HL-60 (cell line): ENCODE results near the gene IGFBP7.

Experiments used
- REST ChIP-seq: IDR thresholded peaks from 2 replicates; pipeline ENCODE4 v1.6.1; 2012; ENCODE audit warnings: low read depth; ENCODE audit not compliant: insufficient replicate concordance
- TF ChIP-seq, protein P1 (sequence below): IDR thresholded peaks from one replicate; pipeline ENCODE4 v1.5.1; 2011; ENCODE audit warnings: low read length, control low read depth, inconsistent platforms; ENCODE audit not compliant: insufficient read depth

- no peak for TF ChIP-seq REST
- TF ChIP-seq, protein P1, sequence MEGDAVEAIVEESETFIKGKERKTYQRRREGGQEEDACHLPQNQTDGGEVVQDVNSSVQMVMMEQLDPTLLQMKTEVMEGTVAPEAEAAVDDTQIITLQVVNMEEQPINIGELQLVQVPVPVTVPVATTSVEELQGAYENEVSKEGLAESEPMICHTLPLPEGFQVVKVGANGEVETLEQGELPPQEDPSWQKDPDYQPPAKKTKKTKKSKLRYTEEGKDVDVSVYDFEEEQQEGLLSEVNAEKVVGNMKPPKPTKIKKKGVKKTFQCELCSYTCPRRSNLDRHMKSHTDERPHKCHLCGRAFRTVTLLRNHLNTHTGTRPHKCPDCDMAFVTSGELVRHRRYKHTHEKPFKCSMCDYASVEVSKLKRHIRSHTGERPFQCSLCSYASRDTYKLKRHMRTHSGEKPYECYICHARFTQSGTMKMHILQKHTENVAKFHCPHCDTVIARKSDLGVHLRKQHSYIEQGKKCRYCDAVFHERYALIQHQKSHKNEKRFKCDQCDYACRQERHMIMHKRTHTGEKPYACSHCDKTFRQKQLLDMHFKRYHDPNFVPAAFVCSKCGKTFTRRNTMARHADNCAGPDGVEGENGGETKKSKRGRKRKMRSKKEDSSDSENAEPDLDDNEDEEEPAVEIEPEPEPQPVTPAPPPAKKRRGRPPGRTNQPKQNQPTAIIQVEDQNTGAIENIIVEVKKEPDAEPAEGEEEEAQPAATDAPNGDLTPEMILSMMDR = no peak
Observed at GRCh38 chr4:57147335-57148060, 37.3 kb upstream of the IGFBP7 start.
